GM04503 (cell line): ENCODE results near the gene SYVN1.

Experiments
- DNase-seq: peaks from one replicate; pipeline ENCODE4 v3.0.0-alpha.2; 2012; ENCODE audit warnings: low read depth

The SYVN1 gene

DNA sequence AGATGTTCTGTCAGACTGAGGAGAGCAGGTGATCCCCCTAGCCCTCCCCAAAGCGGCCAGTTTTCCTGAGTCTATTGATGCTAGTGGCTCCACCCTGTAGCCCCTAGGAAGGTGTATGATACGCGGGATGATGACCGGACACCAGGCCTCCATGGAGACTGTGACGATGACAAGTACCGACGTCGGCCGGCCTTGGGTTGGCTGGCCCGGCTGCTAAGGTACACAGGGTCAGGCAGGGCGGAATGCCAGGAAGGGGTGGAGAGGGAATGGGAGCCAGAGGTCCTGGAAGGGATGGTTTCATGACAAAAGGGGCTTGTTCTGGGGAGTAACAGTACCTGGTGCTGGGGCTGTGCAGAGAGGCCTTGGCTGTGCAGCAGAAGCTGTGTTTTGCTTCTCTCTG, 47.1 kb downstream of the SYVN1 start:
- DNase-seq: no peak

GRCh38 chr11:65086809-65087208, 47.5 kb downstream of the SYVN1 start:
- DNase-seq: no peak

DNA sequence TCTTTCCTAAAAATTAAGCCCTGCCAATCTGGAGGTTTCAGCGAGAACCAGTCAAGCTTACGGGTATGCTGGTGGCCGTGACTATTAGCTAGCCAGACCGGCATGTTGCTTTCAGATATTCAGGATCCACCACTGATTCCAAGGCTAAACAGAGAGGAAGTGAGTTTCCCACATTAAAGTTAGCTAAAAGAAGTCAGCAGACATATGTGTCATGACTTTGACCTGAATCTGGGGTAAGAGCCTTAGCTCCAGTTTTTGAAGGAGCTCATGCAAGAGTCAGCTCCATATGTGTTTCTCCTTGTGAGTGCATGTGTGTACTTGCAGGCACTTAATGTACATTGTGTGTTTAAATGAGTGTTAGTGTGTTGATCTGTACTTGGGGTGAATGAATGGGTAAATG, 48.9 kb downstream of the SYVN1 start:
- DNase-seq: no peak

- DNase-seq: no peak
Measured at GRCh38 chr11:65084598-65085375, 49.5 kb downstream of the SYVN1 start.

DNA sequence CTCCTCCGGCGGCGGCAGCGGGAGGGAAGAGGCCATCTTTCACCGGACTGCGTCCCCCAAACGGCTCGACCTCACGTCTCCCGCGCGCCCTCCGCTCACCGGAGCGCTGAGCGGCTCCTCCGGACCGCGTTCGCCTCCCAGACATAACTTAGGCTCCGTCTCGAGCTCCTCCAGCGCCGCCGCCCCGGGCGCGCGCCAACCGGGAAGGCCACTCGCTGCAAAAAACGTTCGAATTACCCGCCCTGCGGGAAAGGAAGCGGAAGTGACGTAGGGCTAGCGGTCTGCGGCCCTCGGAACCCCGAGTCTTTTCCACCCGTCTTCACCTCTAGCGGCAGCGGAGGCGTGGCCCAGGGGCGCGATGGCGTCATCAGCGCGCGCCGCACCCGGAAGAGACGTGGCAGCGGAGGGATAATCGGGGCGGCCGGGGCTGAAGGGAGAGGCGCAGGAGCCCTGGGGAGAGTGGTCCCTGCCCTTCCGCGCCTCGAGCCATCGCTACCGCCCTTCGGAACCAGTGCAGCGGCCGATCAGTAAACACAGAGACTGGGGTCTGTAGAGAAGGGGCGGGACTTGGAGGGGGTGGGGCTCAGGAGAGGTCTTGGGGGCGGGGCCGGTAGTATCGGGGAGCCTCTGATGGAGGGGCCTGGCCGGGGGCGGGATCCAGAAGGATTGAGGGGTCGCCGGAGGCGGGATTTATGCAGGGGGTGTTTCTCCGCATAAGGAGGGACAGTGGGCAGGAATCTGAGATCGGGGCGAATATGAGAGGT, 50.3 kb downstream of the SYVN1 start, which contains the start of the genes CDCA5 and ZFPL1:
TSS of gene CDCA5 (minus strand) at position 207 of the 764 bp plus-strand sequence. CDS start at position 145, 62 bp downstream.
TSS of gene ZFPL1 (plus strand) at position 389 of the 764 bp plus-strand sequence. CDS start 477 bp downstream, outside the sequence.
- DNase-seq: peak; percentile 63

GRCh38 chr11:65083134-65083833, 51.0 kb downstream of the SYVN1 start:
- no peak for DNase-seq

GRCh38 chr11:65078786-65079342, 55.5 kb downstream of the SYVN1 start:
- no peak for DNase-seq

DNA sequence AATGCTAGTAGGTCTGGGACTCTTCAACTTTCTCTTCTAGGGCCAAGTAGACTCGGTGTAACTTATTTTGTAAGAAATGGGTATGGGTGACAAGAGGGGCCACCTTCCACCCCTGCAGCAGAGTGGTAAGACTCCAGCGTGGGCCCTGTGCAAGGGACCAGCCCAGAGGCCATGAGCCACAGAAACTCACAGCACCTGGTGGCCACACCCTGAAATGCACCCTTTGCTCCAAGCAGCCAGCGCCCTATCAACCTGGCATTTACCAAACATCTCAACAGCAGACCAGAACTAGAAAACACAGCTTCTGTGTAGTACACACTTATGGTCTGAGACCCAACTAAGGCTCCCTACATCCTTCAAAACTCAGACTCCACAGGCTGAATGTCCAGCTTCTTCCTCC, 56.2 kb downstream of the SYVN1 start:
- DNase-seq: no peak

- no peak for DNase-seq
Measured at GRCh38 chr11:65077451-65077850, 56.9 kb downstream of the SYVN1 start.
